Retinal pigment epithelial cell (primary cell): ENCODE measurements around the gene EMX1.

Experiments
- DNase-seq: peaks from one replicate; pipeline ENCODE4 v3.0.0-alpha.2; 2010; ENCODE audit warnings: low read depth
- H3K4me3 ChIP-seq: 2 replicates; pipeline ENCODE4 v1.5.1; 2011; ENCODE audit warnings: mild to moderate bottlenecking, low read length, control low read depth, moderate library complexity
- TF ChIP-seq, protein P1 (sequence below): conservative IDR thresholded peaks from 2 replicates; pipeline ENCODE4 v1.5.1; 2011; ENCODE audit warnings: low read depth, low read length, control low read depth, inconsistent platforms

Gene EMX1

GRCh38 chr2:72915320-72915906, 1.9 kb upstream of the EMX1 start:
- no peak overlapping the region for H3K4me3 ChIP-seq
- TF ChIP-seq, protein P1, sequence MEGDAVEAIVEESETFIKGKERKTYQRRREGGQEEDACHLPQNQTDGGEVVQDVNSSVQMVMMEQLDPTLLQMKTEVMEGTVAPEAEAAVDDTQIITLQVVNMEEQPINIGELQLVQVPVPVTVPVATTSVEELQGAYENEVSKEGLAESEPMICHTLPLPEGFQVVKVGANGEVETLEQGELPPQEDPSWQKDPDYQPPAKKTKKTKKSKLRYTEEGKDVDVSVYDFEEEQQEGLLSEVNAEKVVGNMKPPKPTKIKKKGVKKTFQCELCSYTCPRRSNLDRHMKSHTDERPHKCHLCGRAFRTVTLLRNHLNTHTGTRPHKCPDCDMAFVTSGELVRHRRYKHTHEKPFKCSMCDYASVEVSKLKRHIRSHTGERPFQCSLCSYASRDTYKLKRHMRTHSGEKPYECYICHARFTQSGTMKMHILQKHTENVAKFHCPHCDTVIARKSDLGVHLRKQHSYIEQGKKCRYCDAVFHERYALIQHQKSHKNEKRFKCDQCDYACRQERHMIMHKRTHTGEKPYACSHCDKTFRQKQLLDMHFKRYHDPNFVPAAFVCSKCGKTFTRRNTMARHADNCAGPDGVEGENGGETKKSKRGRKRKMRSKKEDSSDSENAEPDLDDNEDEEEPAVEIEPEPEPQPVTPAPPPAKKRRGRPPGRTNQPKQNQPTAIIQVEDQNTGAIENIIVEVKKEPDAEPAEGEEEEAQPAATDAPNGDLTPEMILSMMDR, result no peak

GRCh38 chr2:72915907-72916742, 1.2 kb upstream of the EMX1 start:
- peak overlapping the region; percentile 7 for H3K4me3 ChIP-seq
- no peak for DNase-seq
- TF ChIP-seq, protein P1, result no peak

More at GRCh38 chr2:72915320-72915906, 1.9 kb upstream of the EMX1 start:
- no peak for DNase-seq

- DNase-seq, result no peak
- H3K4me3 ChIP-seq, result peak overlapping the region; percentile 30
- TF ChIP-seq, protein P1, result no peak
These were observed 579 bp upstream of the EMX1 start for GRCh38 chr2:72916743-72917137.

- no peak for DNase-seq
- TF ChIP-seq, protein P1, result no peak
- H3K4me3 ChIP-seq, result no peak overlapping the region
These were observed 696 bp downstream of the EMX1 start for GRCh38 chr2:72917877-72918553.

DNA sequence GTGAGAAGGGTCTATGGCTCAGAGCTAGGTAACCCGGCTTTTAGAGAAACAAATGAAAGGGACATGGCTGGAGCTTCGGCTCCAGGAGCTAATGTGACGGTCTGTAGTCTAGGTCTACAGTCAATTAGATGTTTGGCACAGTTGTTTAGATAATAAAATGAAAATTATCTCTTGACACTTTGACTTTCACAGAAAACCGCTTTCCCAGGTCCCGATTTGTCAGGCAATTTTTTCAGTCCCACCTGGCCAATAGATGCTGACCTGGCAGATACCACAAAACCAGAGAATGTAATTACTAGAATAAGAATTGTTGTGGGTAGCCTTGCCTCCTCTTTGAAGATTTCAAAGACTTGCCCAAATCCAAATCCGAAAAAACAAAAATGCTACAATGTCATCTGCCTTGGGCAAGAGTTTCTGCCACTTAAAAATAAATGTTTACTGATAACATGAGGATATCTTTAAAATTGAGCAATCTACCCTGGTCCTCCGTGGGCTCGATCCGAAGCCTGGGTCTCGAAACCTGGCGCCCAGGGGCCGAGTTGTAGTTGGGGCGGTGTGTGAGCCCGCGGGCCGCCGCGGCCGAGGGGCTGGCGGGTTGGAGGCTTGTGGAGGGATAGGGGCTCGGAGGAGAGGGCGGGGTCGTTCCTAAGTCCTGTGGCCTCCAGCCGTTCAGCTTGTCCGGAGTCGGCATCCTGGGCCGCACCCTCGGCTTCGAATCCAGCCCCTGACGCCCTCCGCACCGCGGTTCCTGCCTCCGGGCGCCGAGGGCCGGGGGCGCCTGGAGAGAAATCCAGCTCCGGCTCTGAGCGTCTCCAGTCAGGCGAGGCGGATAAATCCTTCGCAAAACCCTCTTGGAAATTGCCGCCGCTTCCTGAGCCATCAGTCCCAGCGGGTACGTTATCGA, 2.3 kb downstream of the EMX1 start:
- H3K4me3 ChIP-seq, result no peak overlapping the region
- no peak for DNase-seq
- TF ChIP-seq, protein P1, result no peak

DNA sequence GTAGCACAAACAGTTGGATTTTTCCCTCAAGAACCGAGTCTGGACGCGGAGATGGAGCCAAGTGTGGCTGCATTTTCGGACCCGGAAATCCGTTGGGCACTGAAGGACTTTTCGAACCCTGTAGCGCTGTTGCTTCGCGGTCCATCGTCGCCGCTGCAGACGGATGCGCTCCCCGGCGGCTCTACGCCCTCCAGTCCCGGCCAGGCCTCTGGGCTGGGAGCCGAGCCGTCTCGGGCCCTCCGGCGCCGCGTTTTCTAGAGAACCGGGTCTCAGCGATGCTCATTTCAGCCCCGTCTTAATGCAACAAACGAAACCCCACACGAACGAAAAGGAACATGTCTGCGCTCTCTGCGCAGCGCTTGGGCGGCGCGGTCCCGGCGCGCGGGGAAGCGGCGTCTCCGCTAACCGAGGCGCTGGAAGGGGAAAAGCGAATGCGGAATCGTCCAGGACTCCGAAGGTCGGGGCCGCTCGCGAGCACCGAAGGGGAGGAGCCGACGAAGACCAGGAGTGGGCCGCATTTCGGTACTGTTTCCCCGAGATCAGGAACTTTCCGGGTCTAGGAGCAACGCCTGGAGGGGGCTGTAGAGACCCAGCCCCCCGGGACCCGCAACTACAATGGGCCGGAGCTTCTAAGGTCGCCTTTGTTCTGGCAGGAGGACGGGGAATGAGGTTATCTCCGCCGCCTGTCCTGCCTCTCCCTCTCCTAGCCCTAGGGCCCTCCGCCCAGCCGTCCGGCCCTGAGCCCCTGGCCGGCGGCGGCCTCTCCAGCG, 3.2 kb downstream of the EMX1 start:
- H3K4me3 ChIP-seq, result no peak overlapping the region
- TF ChIP-seq, protein P1, result no peak
- no peak for DNase-seq
